Right lobe of liver (tissue), 6 donors: ENCODE data around the gene FPR2. TPM values are rescaled to one million over a fixed set of nuclear protein-coding genes. Genes with fewer than 3 reads are reported as not detected.
A peak's percentile ranks its signal among the peaks of the same experiment; 100 is the strongest.
"Not testable (repeated sequence)": the region's sequence is repeated elsewhere in the genome, so short reads cannot be mapped to it uniquely, and the experiment has no call there.

Experiments used
- ATAC-seq, 4 donors: fragments of 200-7000 bp; cut with Tn5 transposase; one replicate each; pipeline ENCODE4 v1.9.1; 2020; ENCODE audit warnings: mild to moderate bottlenecking in 4 of 4, moderate library complexity in 4 of 4
- DNase-seq, 3 donors: peaks; one replicate each; pipeline ENCODE4 v3.0.0-alpha.2; 2020
- H3K27ac ChIP-seq, 3 donors: fragments of 200-600 bp; one replicate each; pipeline ENCODE4 v1.8.0; 2022
- H3K27me3 ChIP-seq, 2 donors: fragments of 200-600 bp; one replicate each; pipeline ENCODE4 v1.8.0; 2022
- H3K36me3 ChIP-seq, 4 donors: fragments of 200-600 bp; sonication (generic) in 1 of 4; one replicate each; pipeline versions ENCODE4 v1.5.1 to v1.8.0; 2017 to 2022; ENCODE audit warnings: control low read depth in 1 of 4
- H3K4me1 ChIP-seq, 4 donors: fragments of 200-600 bp; sonication (generic) in 1 of 4; one replicate each; pipeline versions ENCODE4 v1.5.1 to v1.8.0; 2017 to 2022; ENCODE audit warnings: control low read depth in 1 of 4
- H3K4me3 ChIP-seq, 3 donors: fragments of 200-600 bp; one replicate each; pipeline ENCODE4 v1.8.0; 2022
- H3K9me3 ChIP-seq, 4 donors: fragments of 200-600 bp; sonication (generic) in 1 of 4; one replicate each; pipeline versions ENCODE4 v1.5.1 to v1.8.0; 2017 to 2022; ENCODE audit warnings: control low read depth in 1 of 4
- CTCF ChIP-seq, 4 donors: fragments of 200-600 bp in 3 of 4; fragments of 450-650 bp in 1 of 4; IDR thresholded peaks; one replicate each; pipeline versions ENCODE4 v1.5.1 to v1.8.0; 2016 to 2022; ENCODE audit warnings: antibody characterized with exemption in 4 of 4, mild to moderate bottlenecking in 2 of 4
- POLR2A ChIP-seq: fragments of 450-650 bp; IDR thresholded peaks from one replicate; pipeline ENCODE4 v1.6.1; 2017; ENCODE audit warnings: antibody characterized with exemption, mild to moderate bottlenecking
- WGBS: methylation state at CpG from one replicate; pipeline ENCODE4 v1.1.6; 2018; ENCODE audit warnings: low coverage, low lambda C conversion rate; ENCODE audit not compliant: insufficient coverage; ENCODE audit errors: missing lambda C conversion rate; 5-methylcytosine and 5-hydroxymethylcytosine counted together
- intact Hi-C, 2 donors: fragments of 100-400 bp; cut with DNase I; formaldehyde crosslinking; loops; one replicate each; pipeline versions ENCODE4 v1.11.2 to v1.14.1; 2022
- total RNA-seq, 6 experiments: library from RNA; depleted of rRNA in 2 of 6; stranded (reverse); fragments of >200 nt in 2 of 6; fragmentation: NEBNext Ultra II Directional in 3 of 6; extraction: Animal tissue kit (Norgen Biotek cat#: 25700) in 3 of 6; gene quantifications; one replicate each; pipeline versions ENCODE4 v1.1.0 to v1.2.4, GENCODE V29; 2016 to 2023
- donor health status: DM: no; HTN: yes; CAD: no.
- donor health status: DM: no; HTN: no; CAD: no.
- donor health status: DM: no; HTN: no; CAD: no.
- donor health status: DM: no; HTN: yes; CAD: no.
- donor health status: DM: no; HTN: yes; CAD: no.

FPR2 gene
- total RNA-seq, 6 experiments from 2014 or later = 0.75 to 1.6 (median 1.1) TPM

- 48% methylated on average over 2 of the region's 2 CpGs for WGBS
- Histone ChIP-seq H3K36me3 (no peaks in the 10 kb centered on the region), H3K4me1 (no peaks in the 10 kb centered on the region), H3K4me3 (no peak overlapping the region), H3K27ac (no peak overlapping the region), H3K9me3 (no peaks in the 10 kb centered on the region), H3K27me3 (no peaks in the 10 kb centered on the region)
- ATAC-seq (no peak), DNase-seq (no peak)
- TF ChIP-seq POLR2A = no peak
- no peak for TF ChIP-seq CTCF (IDR thresholded peaks at IDR 0.05)
- intact Hi-C loops = no loop called here
Measured at GRCh38 chr19:51737924-51738323, 23.1 kb upstream of the FPR2 start.

- H3K27ac ChIP-seq, ATAC-seq, DNase-seq, H3K4me1 ChIP-seq, H3K36me3 ChIP-seq, intact Hi-C loops, H3K4me3 ChIP-seq, H3K27me3 ChIP-seq, H3K9me3 ChIP-seq: not testable (repeated sequence)
- 84% methylated on average over 10 of the region's 10 CpGs for WGBS
Measured at GRCh38 chr19:51738523-51738922, 22.5 kb upstream of the FPR2 start.

GRCh38 chr19:51739466-51740213 is 21.3 kb upstream of the FPR2 start:
- no peaks in the 10 kb centered on the region for H3K9me3 ChIP-seq
- intact Hi-C loops = no loop called here
- no peak for ATAC-seq
- H3K4me1 ChIP-seq = no peaks in the 10 kb centered on the region
- H3K27me3 ChIP-seq = no peaks in the 10 kb centered on the region
- no peak overlapping the region for H3K4me3 ChIP-seq
- WGBS = 49% methylated on average over 8 of the region's 13 CpGs
- H3K36me3 ChIP-seq = no peaks in the 10 kb centered on the region
- no peak overlapping the region for H3K27ac ChIP-seq
- no peak for DNase-seq
- TF ChIP-seq CTCF (IDR thresholded peaks at IDR 0.05) = no peak
- TF ChIP-seq POLR2A = no peak

- H3K4me1 ChIP-seq = no peaks in the 10 kb centered on the region
- no peaks in the 10 kb centered on the region for H3K36me3 ChIP-seq
- no peak overlapping the region for H3K27ac ChIP-seq
- H3K4me3 ChIP-seq = no peak overlapping the region
- ATAC-seq (no peak), DNase-seq (no peak)
- WGBS = 52% methylated on average over 5 of the region's 5 CpGs
- H3K27me3 ChIP-seq = no peaks in the 10 kb centered on the region
- no peaks in the 10 kb centered on the region for H3K9me3 ChIP-seq
- intact Hi-C loops = no loop called here
- TF ChIP-seq POLR2A (no peak), CTCF (IDR thresholded peaks at IDR 0.05) (no peak)
Measured at GRCh38 chr19:51740356-51740755, 20.6 kb upstream of the FPR2 start.

GRCh38 chr19:51742789-51743188 is 18.2 kb upstream of the FPR2 start:
- H3K4me3 ChIP-seq = no peak overlapping the region
- 25% methylated on average over 3 of the region's 6 CpGs for WGBS
- no peaks in the 10 kb centered on the region for H3K4me1 ChIP-seq
- DNase-seq = no peak
- intact Hi-C loops = no loop called here
- H3K9me3 ChIP-seq = no peaks in the 10 kb centered on the region
- TF ChIP-seq POLR2A = no peak
- TF ChIP-seq CTCF (IDR thresholded peaks at IDR 0.05) = no peak
- peak in 2 of 4 donors; percentile 40 to 52 for ATAC-seq
- H3K27ac ChIP-seq = no peak overlapping the region
- no peaks in the 10 kb centered on the region for H3K36me3 ChIP-seq
- H3K27me3 ChIP-seq = no peaks in the 10 kb centered on the region
